DND-41 (cell line): ENCODE results near the gene FARP1.

Experiments
- EZH2 ChIP-seq: IDR thresholded peaks from 3 replicates; pipeline ENCODE4 v1.6.1; 2012; ENCODE audit warnings: borderline replicate concordance, low read depth, mild to moderate bottlenecking, moderate library complexity, low read length, inconsistent platforms; ENCODE audit not compliant: severe bottlenecking
- TF ChIP-seq, protein P1 (sequence below): IDR thresholded peaks from 2 replicates; pipeline ENCODE4 v1.5.1; 2012; ENCODE audit warnings: borderline replicate concordance, low read length, moderate library complexity, mild to moderate bottlenecking; ENCODE audit not compliant: poor library complexity, severe bottlenecking; ENCODE audit errors: extremely low read depth

DNA sequence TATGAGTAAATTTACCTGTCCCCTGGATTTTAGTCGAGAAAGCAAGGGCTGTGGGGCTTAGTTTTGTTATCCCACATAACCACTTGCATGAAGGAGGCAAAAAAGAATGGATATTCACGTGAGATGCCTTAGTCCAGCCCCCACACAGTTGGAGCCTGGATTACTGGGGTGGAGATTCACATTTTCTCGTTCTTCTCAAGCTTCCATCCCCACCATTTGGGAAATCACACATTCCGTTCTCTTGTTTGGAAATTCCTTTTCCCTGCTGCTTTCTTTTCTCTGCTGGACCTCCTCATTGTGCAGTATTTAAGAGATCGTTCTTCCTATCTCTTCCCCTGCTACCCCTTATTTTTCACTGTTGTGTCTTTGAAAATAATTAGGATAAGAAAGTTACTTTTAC lies 45.1 kb upstream of the FARP1 start:
- TF ChIP-seq, protein P1, sequence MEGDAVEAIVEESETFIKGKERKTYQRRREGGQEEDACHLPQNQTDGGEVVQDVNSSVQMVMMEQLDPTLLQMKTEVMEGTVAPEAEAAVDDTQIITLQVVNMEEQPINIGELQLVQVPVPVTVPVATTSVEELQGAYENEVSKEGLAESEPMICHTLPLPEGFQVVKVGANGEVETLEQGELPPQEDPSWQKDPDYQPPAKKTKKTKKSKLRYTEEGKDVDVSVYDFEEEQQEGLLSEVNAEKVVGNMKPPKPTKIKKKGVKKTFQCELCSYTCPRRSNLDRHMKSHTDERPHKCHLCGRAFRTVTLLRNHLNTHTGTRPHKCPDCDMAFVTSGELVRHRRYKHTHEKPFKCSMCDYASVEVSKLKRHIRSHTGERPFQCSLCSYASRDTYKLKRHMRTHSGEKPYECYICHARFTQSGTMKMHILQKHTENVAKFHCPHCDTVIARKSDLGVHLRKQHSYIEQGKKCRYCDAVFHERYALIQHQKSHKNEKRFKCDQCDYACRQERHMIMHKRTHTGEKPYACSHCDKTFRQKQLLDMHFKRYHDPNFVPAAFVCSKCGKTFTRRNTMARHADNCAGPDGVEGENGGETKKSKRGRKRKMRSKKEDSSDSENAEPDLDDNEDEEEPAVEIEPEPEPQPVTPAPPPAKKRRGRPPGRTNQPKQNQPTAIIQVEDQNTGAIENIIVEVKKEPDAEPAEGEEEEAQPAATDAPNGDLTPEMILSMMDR, result no peak
- TF ChIP-seq EZH2, result no peak
